Transverse colon (tissue), 4 donors: ENCODE results near the gene CCHCR1. TPM values are rescaled to one million over a fixed set of nuclear protein-coding genes. Genes with fewer than 3 reads are reported as not detected.
"Not testable (repeated sequence)": the region's sequence is repeated elsewhere in the genome, so short reads cannot be mapped to it uniquely, and the experiment has no call there.

Experiments
- DNase-seq: peaks from one replicate; pipeline ENCODE4 v3.0.0-alpha.2; 2019
- H3K27ac ChIP-seq, 4 donors: fragments of 200-600 bp; sonication (generic); 2 replicates each; pipeline ENCODE4 v1.5.1; 2016 to 2018; ENCODE audit warnings: inconsistent platforms in 4 of 4
- H3K27me3 ChIP-seq: fragments of 200-600 bp; sonication (generic); 2 replicates; pipeline ENCODE4 v1.5.1; 2017; ENCODE audit warnings: inconsistent platforms
- H3K36me3 ChIP-seq, 4 donors: fragments of 200-600 bp; sonication (generic); 2 replicates each; pipeline ENCODE4 v1.5.1; 2017 to 2019; ENCODE audit warnings: inconsistent platforms in 4 of 4
- H3K4me1 ChIP-seq, 4 donors: fragments of 200-600 bp; sonication (generic); 2 replicates each; pipeline ENCODE4 v1.5.1; 2017 to 2020; ENCODE audit warnings: inconsistent platforms in 4 of 4
- H3K4me3 ChIP-seq, 4 donors: fragments of 200-600 bp; sonication (generic); 1 replicate in 1 of 4; 2 replicates in 3 of 4; pipeline versions ENCODE4 v1.5.1 to v1.6.1; 2017 to 2019; ENCODE audit warnings: inconsistent platforms in 4 of 4
- H3K9me3 ChIP-seq, 2 donors: fragments of 200-600 bp; sonication (generic); 2 replicates each; pipeline ENCODE4 v1.5.1; 2017 to 2019; ENCODE audit warnings: inconsistent platforms in 2 of 2
- CTCF ChIP-seq, 5 experiments: fragments of 200-600 bp in 3 of 5; fragments of 450-650 bp in 2 of 5; sonication (generic) in 3 of 5; IDR thresholded peaks; 1 replicate in 2 of 5; 2 replicates in 3 of 5; pipeline ENCODE4 v1.5.1; 2016 to 2017; ENCODE audit warnings: antibody characterized with exemption in 5 of 5, inconsistent platforms in 3 of 5, mild to moderate bottlenecking in 2 of 5, moderate library complexity in 1 of 5
- EP300 ChIP-seq: sonication (generic); formaldehyde crosslinking; IDR thresholded peaks from one replicate; pipeline ENCODE4 v1.6.1; 2017; ENCODE audit warnings: antibody characterized with exemption, low read depth
- POLR2A ChIP-seq: fragments of 450-650 bp; IDR thresholded peaks from one replicate; pipeline ENCODE4 v1.6.1; 2016; ENCODE audit warnings: antibody characterized with exemption, mild to moderate bottlenecking, moderate library complexity
- POLR2AphosphoS5 ChIP-seq, 3 donors: sonication (generic); formaldehyde crosslinking; IDR thresholded peaks; one replicate each; pipeline ENCODE4 v1.6.1; 2016; ENCODE audit warnings: antibody characterized with exemption in 3 of 3
- WGBS, 2 donors: methylation state at CpG; one replicate each; pipeline ENCODE4 v1.1.5; 2018; ENCODE audit warnings: low coverage in 1 of 2; 5-methylcytosine and 5-hydroxymethylcytosine counted together
- in situ Hi-C, 4 donors: fragments of 200-750 bp; cut with MboI; loops; one replicate each; pipeline versions ENCODE4 v1.15.0 to v1.15.1; 2017; ENCODE audit warnings: low sequenced_read_pairs in 3 of 4, low pct_ligation_motif_present in 1 of 4, low pct_unique_long_range_greater_than_20kb in 1 of 4
- intact Hi-C: fragments of 100-400 bp; cut with DNase I; formaldehyde crosslinking; loops from one replicate; pipeline ENCODE4 v1.15.1; 2023; ENCODE audit warnings: low total_unique reads
- total RNA-seq, 4 donors: library from RNA; depleted of rRNA; stranded (reverse); fragments of >200 nt; gene quantifications; one replicate each; pipeline ENCODE4 v1.1.0, GENCODE V29; 2016

The CCHCR1 gene
- total RNA-seq, 4 donors from 2014 or later, result 15.0 to 44.1 (median 29.9) TPM

DNA sequence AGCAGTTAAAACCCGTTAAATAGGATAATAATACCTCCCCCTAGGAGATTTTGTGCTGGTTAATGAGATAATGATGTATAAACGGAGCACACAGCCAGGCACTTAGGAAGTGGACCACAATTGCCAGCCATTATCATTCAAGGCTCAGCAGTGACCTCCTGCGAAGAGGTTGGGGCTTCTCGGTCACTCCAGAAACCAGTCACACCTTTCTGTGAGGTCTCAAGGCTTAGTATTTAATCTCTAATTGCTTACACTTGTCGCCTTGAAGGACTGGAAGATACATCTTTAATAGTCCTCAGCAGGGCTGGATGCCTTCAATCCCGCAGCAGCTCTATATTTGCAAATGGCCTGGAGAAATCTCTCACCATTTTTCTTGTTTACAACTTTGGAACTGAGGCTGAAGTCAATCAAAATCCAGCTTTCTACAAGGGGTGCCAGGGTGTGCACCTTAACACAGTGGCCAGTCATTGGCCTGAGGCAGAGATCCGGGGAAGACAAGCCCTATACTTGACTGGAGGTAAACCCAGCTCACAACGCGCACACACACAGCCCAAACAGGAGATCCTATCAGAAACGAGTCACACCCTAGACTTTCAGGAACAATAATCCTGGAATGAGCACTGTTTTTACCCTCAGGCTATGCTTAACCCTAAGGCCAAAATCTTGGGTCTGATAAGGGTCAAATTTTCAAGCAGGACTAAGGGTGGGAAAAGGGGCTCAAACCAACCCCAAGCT, 11.7 kb upstream of the CCHCR1 start:
- no peak for DNase-seq
- Histone ChIP-seq H3K27me3 (no peaks in the 10 kb centered on the region), H3K9me3 (no peaks in the 10 kb centered on the region), H3K4me1 (no peaks in the 10 kb centered on the region), H3K27ac (no peak overlapping the region), H3K4me3 (no peak overlapping the region), H3K36me3 (no peaks in the 10 kb centered on the region)
- in situ Hi-C loops, result no loop called here
- intact Hi-C loops, result no loop called here
- TF ChIP-seq POLR2AphosphoS5 (IDR thresholded peaks at IDR 0.05) (no peak), EP300 (no peak)
- 80 to 100% methylated on average over 1 to 10 of the region's 10 CpGs for WGBS, 2 donors

- H3K4me1 ChIP-seq, result no peaks in the 10 kb centered on the region
- intact Hi-C loops (no loop called here), in situ Hi-C loops (no loop called here)
- H3K36me3 ChIP-seq, result no peaks in the 10 kb centered on the region
- no peak overlapping the region for H3K27ac ChIP-seq
- no peak for DNase-seq
- no peak overlapping the region for H3K4me3 ChIP-seq
- H3K27me3 ChIP-seq, result no peaks in the 10 kb centered on the region
- WGBS, 2 donors, result 74 to 90% methylated on average over 3 of the region's 3 CpGs
- TF ChIP-seq POLR2AphosphoS5 (IDR thresholded peaks at IDR 0.05) (no peak), CTCF (IDR thresholded peaks at IDR 0.05) (no peak), POLR2A (no peak), EP300 (no peak)
- H3K9me3 ChIP-seq, result no peaks in the 10 kb centered on the region
Observed at GRCh38 chr6:31168606-31169005, 11.0 kb upstream of the CCHCR1 start.

DNA sequence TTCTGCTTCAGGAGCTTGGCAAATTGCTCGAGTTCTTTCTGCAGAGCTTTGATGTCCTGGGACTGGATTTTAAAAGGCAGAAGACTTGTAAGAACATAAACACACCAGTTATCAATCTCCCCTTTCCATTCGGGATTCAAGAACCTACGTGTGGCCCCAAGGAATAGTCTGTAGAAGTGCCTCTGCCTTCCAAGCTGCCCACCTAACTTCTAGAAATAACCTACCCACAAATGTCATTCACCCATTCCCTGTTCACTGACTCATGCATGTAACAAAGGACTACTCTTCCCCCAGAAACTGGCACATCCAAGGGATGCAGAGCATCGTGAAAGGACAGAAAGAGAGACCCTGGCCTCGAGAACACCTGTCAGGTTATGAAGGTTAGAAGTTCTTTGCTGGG, 8.4 kb upstream of the CCHCR1 start:
- intact Hi-C loops (no loop called here), in situ Hi-C loops (no loop called here)
- Histone ChIP-seq H3K4me1 (no peaks in the 10 kb centered on the region), H3K27ac (no peak overlapping the region), H3K27me3 (no peaks in the 10 kb centered on the region), H3K9me3 (no peaks in the 10 kb centered on the region), H3K4me3 (no peak overlapping the region), H3K36me3 (no peaks in the 10 kb centered on the region)
- WGBS, 2 donors, result 72% methylated on average over 5 of the region's 5 CpGs; no CpG with 5 or more reads in 1 of the 2 donors
- TF ChIP-seq POLR2AphosphoS5 (IDR thresholded peaks at IDR 0.05), result no peak
- TF ChIP-seq EP300, result no peak
- no peak for TF ChIP-seq CTCF (IDR thresholded peaks at IDR 0.05)
- no peak for TF ChIP-seq POLR2A
- no peak for DNase-seq

DNA sequence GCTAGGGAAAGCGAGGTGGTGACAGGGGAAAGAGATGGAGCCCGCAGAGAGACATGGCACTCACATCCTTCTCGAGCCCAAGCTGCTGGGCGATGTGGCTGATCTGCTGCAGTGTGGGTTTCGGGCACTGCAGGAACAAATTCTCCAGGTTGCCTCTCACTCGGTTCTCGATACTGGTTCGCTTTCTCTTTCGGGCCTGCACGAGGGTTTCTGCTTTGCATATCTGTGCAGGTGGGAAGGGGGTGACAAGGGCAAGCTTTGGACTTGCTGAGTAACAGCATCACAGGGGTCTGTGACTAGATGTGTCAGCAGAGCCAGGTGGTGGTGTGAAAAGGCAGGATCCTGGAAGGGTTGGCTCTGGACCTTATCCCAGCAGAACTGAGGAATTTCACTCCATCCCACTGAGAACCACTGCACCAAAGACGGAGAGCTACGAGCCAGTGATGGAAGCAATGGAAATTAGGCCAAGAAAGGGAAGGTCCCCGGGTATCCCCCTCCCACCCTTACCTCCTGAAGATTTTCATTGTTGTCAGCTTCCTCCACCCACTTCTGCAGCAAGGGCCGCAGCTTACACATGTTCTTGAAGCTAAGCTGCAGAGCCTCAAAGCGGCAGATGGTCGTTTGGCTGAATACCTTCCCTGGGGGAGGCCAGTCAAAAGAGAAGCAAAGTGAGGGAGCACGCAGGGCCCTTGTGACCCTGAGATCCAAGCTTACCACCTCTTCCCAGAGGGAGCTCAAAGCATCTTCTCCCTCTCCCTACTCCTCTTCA, 7.6 kb upstream of the CCHCR1 start:
- H3K4me1 ChIP-seq, in situ Hi-C loops, intact Hi-C loops, H3K27ac ChIP-seq, H3K9me3 ChIP-seq, H3K36me3 ChIP-seq, H3K4me3 ChIP-seq, H3K27me3 ChIP-seq: not testable (repeated sequence)
- 74 to 91% methylated on average over 6 to 17 of the region's 17 CpGs for WGBS, 2 donors
- DNase-seq, result peak; percentile 53

- DNase-seq, in situ Hi-C loops, intact Hi-C loops: not testable (repeated sequence)
Observed at GRCh38 chr6:31164475-31165063, 7.0 kb upstream of the CCHCR1 start.

More at GRCh38 chr6:31164475-31165063, 7.0 kb upstream of the CCHCR1 start:
- H3K36me3 ChIP-seq, H3K4me3 ChIP-seq, H3K27me3 ChIP-seq, H3K9me3 ChIP-seq, H3K27ac ChIP-seq, H3K4me1 ChIP-seq: not testable (repeated sequence)
- 87 to 100% methylated on average over 1 to 9 of the region's 9 CpGs for WGBS, 2 donors
